ENCODE data around the gene TLR3. TPM values are rescaled to one million over a fixed set of nuclear protein-coding genes. Genes with fewer than 3 reads are reported as not detected.

TLR3 gene
- total RNA-seq, 4 donors from 2014 or later: 2.5 to 7.0 (median 4.0) TPM

GRCh38 chr4:186096681-186097165 is 27.8 kb downstream of the TLR3 start:
- Histone ChIP-seq H3K36me3 (no peaks in the 10 kb centered on the region), H3K4me3 (no peak overlapping the region), H3K9me3 (no peaks in the 10 kb centered on the region), H3K4me1 (peaks cover 0 to 5% (median 0%) of the 10 kb centered on the region in 4 donors), H3K27ac (replicated peaks in 1 of 4) (no peak overlapping the region), H3K27me3 (no peaks in the 10 kb centered on the region)
- WGBS: 75% methylated on average over 9 of the region's 9 CpGs
- no peak for TF ChIP-seq POLR2AphosphoS5 (IDR thresholded peaks at IDR 0.05)
- no peak for TF ChIP-seq EP300 (IDR thresholded peaks at IDR 0.05)
- no peak for TF ChIP-seq POLR2A (IDR thresholded peaks at IDR 0.05; ENCODE audit: low read depth)
- TF ChIP-seq, protein P1, sequence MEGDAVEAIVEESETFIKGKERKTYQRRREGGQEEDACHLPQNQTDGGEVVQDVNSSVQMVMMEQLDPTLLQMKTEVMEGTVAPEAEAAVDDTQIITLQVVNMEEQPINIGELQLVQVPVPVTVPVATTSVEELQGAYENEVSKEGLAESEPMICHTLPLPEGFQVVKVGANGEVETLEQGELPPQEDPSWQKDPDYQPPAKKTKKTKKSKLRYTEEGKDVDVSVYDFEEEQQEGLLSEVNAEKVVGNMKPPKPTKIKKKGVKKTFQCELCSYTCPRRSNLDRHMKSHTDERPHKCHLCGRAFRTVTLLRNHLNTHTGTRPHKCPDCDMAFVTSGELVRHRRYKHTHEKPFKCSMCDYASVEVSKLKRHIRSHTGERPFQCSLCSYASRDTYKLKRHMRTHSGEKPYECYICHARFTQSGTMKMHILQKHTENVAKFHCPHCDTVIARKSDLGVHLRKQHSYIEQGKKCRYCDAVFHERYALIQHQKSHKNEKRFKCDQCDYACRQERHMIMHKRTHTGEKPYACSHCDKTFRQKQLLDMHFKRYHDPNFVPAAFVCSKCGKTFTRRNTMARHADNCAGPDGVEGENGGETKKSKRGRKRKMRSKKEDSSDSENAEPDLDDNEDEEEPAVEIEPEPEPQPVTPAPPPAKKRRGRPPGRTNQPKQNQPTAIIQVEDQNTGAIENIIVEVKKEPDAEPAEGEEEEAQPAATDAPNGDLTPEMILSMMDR (IDR thresholded peaks at IDR 0.05): no peak
- intact Hi-C loops (cut with DNase I): no loop called here
- DNase-seq (ENCODE audit: extremely low spot score): peak; percentile 90

- Histone ChIP-seq H3K4me1 (peaks cover 0 to 5% (median 0%) of the 10 kb centered on the region in 4 donors), H3K9me3 (no peaks in the 10 kb centered on the region), H3K27ac (replicated peaks in 1 of 4) (no peak overlapping the region), H3K36me3 (no peaks in the 10 kb centered on the region), H3K4me3 (no peak overlapping the region), H3K27me3 (no peaks in the 10 kb centered on the region)
- peak; percentile 42 for DNase-seq (ENCODE audit: extremely low spot score)
- WGBS: 87% methylated on average over 5 of the region's 5 CpGs
- intact Hi-C loops (cut with DNase I): no loop called here
- no peak for TF ChIP-seq EP300 (IDR thresholded peaks at IDR 0.05)
- no peak for TF ChIP-seq POLR2AphosphoS5 (IDR thresholded peaks at IDR 0.05)
- no peak for TF ChIP-seq POLR2A (IDR thresholded peaks at IDR 0.05; ENCODE audit: low read depth)
- TF ChIP-seq, protein P1 (IDR thresholded peaks at IDR 0.05): no peak
These were observed 28.4 kb downstream of the TLR3 start for GRCh38 chr4:186097386-186097785.

DNA sequence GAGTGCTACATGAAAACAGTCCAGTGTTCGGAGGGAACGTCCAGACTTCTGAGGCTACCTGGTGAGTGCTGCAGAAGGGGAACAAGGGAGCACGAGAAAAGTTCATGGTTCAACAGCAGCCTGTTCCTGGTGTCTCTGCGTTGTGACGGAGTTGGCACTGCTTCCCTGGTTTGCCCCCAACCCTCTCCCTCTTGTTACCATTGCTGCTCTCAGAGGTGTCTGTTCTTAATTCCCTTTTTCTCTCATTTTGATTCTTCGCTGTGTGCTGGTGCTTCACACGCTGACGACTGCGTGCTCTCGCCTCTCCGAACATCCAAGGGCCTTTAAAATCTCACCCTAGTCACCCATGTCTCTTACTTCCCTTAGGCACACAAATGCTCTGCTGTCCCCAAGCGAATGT is 34.0 kb downstream of the TLR3 start:
- no peak for TF ChIP-seq POLR2AphosphoS5 (IDR thresholded peaks at IDR 0.05)
- TF ChIP-seq POLR2A (IDR thresholded peaks at IDR 0.05; ENCODE audit: low read depth): no peak
- TF ChIP-seq, protein P1 (IDR thresholded peaks at IDR 0.05): no peak
- no peak for TF ChIP-seq EP300 (IDR thresholded peaks at IDR 0.05)

GRCh38 chr4:186104114-186104889 is 35.3 kb downstream of the TLR3 start, which contains the start of gene FAM149A:
Gene FAM149A, plus strand, starts transcription at chr4:186104704.
- H3K36me3 ChIP-seq: no peaks in the 10 kb centered on the region
- 89% methylated on average over 9 of the region's 57 CpGs for WGBS
- TF ChIP-seq POLR2A (IDR thresholded peaks at IDR 0.05; ENCODE audit: low read depth): no peak
- peak in 1 of 2 donors; percentile 47 for TF ChIP-seq POLR2AphosphoS5 (IDR thresholded peaks at IDR 0.05)
- no peak for TF ChIP-seq EP300 (IDR thresholded peaks at IDR 0.05)
- TF ChIP-seq, protein P1 (IDR thresholded peaks at IDR 0.05): no peak
- H3K27ac ChIP-seq (replicated peaks in 1 of 4): peak within 1 kb of the TSS; percentile 68 to 78 (median 78)
- intact Hi-C loops (cut with DNase I): no loop called here
- H3K4me1 ChIP-seq: peaks cover 10 to 39% (median 37%) of the 10 kb centered on the region in 4 donors
- peaks cover 0 to 6% (median 2%) of the 10 kb centered on the region in 4 donors for H3K27me3 ChIP-seq
- no peak for DNase-seq (ENCODE audit: extremely low spot score)
- no peaks in the 10 kb centered on the region for H3K9me3 ChIP-seq
- H3K4me3 ChIP-seq: peak within 1 kb of the TSS; percentile 76 to 93 (median 85)

More for the DNA sequence above, 34.0 kb downstream of the TLR3 start:
- peaks cover 10 to 39% (median 37%) of the 10 kb centered on the region in 4 donors for H3K4me1 ChIP-seq
- WGBS: 97% methylated on average over 12 of the region's 12 CpGs
- no peaks in the 10 kb centered on the region for H3K36me3 ChIP-seq
- H3K4me3 ChIP-seq: no peak overlapping the region
- DNase-seq (ENCODE audit: extremely low spot score): peak; percentile 60
- H3K27ac ChIP-seq (replicated peaks in 1 of 4): no peak overlapping the region
- peaks cover 0 to 6% (median 2%) of the 10 kb centered on the region in 4 donors for H3K27me3 ChIP-seq
- H3K9me3 ChIP-seq: no peaks in the 10 kb centered on the region
- intact Hi-C loops (cut with DNase I): no loop called here

Measured in esophagus muscularis mucosa (tissue), 4 donors.